Activated CD4-positive, alpha-beta T cell treated with anti-CD3 and anti-CD28 coated beads, Interleukin-2, Interleukin-6, amounts not matched to agents 100 ng/mL and 50 ng/mL, durations not matched to agents 16 hours and 8 hours (primary cell): Measurements from ENCODE around the gene SETDB1.

Experiments
- DNase-seq: peaks from one replicate; pipeline ENCODE4 v3.0.0-alpha.2; 2020

Gene SETDB1

GRCh38 chr1:150976879-150977694 is 50.9 kb downstream of the SETDB1 start:
- DNase-seq, result peak; percentile 93

DNA sequence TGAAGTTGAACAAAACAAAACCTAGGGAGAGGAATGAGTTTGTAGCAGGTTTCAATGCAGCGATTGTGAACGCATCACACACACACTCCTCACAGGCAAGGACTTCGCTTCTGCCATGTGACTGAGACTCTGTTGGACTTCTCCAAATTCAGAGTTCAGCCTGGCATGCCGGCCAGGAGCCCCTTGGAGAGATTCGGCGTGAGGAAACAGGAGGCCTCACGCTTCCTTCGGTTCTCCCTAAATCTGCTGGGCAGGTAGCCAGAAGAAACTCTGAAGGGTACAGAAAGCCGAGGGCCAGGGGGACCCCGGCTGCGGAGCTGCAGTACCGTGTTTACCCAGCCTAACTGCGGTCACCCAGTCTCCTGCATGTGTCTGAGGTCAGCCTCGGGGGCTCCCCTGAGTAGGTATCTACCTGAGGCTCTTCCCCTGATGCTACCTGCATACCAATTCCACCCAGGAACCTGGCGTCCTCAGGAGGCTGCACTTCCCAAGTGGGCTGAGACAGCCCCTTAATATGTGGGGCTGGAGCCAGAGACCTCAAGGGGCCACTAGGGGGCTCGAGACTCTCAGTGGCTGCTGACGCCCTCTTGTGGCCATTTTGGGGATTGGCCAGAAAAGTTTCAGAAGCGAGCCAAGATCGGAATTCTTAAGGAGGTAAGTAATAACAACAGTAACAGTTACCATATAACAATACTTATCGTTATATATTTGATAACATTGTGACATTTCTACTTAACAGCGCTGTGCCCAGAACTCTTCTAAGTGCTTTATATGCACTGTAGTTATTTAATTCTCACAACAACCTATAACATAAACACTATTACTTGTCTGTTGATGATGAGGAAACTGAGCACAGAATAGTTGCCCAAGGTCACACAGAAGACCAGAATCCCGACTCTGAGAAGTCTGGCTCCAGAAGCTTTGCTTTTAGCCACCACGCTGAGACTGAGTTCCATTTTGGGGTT is 53.2 kb downstream of the SETDB1 start:
- DNase-seq, result peak; percentile 93

GRCh38 chr1:150981177-150981804 is 55.1 kb downstream of the SETDB1 start:
- DNase-seq, result no peak

- DNase-seq, result no peak
Observed at GRCh38 chr1:150981805-150982712, 55.9 kb downstream of the SETDB1 start, which contains the start of gene ANXA9. TSS of gene ANXA9 (plus strand) at chr1:150982292. CDS start at chr1:150983106, 814 bp downstream.

- no peak for DNase-seq
Observed at GRCh38 chr1:150985179-150985825, 59.1 kb downstream of the SETDB1 start.

- no peak for DNase-seq
Observed at GRCh38 chr1:150987924-150988323, 61.8 kb downstream of the SETDB1 start.

DNA sequence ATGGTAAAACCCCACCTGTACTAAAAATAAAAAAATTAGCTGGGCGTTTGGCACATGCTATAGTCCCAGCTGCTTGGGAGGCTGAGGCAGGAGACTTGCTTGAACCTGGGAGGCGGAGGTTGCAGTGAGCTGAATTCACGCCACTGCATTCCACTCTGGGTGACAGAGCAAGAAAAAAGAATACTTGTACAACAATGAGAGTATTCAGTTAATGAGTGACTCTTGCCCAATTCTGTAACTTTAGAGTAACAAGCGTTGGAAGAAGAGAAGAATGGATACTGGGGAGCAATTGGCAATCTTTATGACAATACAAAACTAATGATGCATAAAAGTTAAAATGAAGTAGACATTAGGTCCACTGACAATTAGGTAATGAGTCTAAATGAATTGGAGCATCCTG is 66.5 kb downstream of the SETDB1 start:
- DNase-seq, result no peak

DNA sequence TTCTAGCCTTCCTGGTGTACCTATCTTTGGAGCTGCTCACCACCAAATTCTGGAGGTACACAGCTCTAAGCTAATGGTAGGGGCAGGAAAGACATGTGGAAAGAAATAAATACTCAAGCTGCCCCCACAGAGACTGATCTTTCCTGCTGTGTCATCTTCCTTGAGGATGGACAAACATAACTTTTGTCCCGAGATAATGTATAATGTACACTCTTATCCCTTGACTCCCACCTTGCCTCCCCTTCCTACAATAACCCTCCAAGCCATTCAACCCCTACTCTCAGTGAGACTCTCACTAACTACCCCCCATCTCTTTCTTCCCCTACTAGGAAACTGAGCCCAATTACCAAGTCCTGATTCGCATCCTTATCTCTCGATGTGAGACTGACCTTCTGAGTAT is 68.1 kb downstream of the SETDB1 start:
- DNase-seq, result no peak

DNA sequence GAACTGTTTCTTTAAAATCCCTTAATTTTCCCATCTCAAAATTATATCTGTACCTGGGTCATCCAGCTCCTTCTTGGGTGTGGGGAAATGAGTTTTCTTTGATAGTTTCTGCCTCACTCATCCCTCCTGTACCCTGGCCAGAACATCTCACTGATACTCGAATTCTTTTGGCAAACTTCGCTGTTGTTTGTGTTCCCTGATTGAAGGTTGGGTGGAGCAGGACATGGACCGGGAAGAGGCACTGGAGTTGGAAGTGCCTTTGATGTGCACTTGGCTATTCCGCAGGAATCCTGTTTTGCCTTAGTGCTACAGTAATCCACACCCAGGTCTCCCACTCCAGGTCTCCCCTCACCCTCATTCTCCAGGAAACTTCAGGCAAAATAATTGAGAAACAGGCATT is 69.3 kb downstream of the SETDB1 start:
- DNase-seq, result no peak

DNA sequence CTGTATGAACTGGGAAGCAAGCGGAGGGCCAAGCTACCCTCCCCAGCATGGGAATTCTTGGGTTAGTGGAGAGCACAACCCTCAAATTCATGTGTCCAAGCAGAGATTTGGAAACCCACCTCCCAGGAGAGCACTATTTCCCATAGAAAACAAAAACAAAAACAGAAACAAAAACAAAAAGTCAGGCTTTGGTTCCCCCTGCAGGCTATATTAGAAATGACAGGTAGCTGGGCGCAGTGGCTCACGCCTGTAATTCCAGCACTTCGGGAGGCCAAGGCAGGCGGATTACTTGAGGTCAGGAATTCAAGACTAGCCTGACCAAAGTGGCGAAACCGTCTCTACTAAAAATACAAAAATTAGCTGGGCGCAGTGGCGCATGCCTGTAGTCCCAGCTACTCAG is 69.7 kb downstream of the SETDB1 start:
- DNase-seq, result peak; percentile 48

GRCh38 chr1:150997126-150997872 is 71.1 kb downstream of the SETDB1 start:
- DNase-seq, result no peak

DNA sequence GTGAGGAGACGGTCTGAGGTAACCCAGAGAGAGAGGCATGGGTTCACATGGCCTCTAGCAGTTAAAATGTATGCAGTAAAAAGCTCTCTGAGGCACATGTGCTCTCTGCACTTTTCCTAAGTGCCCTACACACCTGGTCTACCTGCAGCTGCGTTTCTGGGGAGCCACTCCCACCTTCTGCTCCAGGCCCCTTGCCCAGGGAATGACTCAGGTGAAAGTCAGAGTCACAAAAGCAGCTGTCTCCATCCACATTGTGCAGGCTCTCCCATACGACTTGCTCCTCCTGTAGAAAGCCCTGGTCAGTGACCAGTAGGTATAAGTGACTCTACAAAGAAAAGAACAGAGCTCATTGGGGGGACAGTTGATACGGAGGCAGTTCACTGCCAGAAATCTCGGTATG is 71.8 kb downstream of the SETDB1 start:
- no peak for DNase-seq

DNA sequence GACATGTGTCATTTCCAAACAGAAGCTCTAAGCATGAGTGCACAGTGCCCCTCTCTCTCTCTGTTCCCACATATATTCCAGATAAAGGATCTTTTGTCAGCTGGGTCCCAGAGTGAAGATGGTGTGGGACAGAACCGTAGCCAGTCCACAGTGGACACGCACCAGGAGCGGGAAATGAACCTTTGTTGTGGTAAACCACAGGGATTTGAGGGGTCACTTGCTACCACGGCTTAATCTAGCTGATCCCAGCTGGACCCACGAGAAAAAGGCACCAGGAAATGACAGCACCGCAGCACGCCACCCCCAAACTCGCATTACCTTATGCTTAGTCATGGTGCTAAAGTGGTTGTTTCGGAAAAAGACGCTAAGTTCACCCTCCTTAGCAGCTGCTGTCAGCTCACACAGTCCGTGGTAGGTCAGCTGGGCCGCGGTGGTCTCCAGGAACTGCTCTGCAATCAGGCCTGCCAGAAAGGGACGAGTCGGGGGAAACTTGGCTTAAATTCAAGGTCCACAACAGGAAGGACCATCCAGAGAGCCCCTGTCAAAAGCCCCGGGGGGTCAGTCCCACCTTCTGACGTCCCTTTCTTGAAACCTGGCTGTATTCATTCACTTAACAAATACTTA is 73.0 kb downstream of the SETDB1 start:
- no peak for DNase-seq

GRCh38 chr1:150999926-151000325 is 73.8 kb downstream of the SETDB1 start:
- DNase-seq, result no peak

- no peak for DNase-seq
Observed at GRCh38 chr1:151000408-151000807, 74.2 kb downstream of the SETDB1 start.

GRCh38 chr1:151001602-151002001 is 75.4 kb downstream of the SETDB1 start:
- DNase-seq, result no peak

- DNase-seq, result no peak
Observed at GRCh38 chr1:151002051-151002450, 75.9 kb downstream of the SETDB1 start.

GRCh38 chr1:151002611-151003010 is 76.4 kb downstream of the SETDB1 start:
- no peak for DNase-seq

- DNase-seq, result peak; percentile 20
Observed at GRCh38 chr1:151003180-151003579, 77.0 kb downstream of the SETDB1 start.

DNA sequence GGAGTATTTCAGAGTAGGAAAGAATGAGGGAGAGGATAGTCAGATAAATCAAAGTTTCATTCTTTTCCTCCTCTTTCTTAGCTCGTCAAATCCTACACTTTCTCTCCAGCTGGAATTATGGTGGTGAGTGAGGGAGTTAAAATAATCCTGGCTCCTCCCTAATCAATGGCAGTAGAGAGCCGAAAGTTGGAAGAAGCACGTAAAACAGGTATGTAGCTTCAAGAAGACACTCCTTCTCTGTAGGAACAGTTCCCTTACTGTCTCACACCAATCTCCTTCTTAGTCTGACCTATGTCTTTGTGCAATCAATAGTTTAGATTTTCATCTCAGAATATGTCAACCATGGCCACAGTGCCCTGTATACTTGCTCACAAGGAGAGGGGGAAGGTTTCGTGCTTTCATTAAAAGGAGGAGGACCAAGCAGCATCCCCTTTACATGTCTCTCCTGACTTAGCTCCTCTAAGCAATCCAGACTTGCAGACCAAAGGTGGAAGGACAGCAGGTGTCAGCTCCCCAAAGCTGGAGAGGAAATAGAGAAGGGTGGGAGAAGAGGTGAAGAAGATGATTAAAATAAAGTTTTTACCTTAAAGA is 79.7 kb downstream of the SETDB1 start:
- peak; percentile 12 for DNase-seq
